Measurements from ENCODE around the gene BBS2. TPM values are rescaled to one million over a fixed set of nuclear protein-coding genes. Genes with fewer than 3 reads are reported as not detected.

The BBS2 gene
- total and polyA plus RNA-seq, 4 donors, result 7.1 to 13.8 (median 11.1) TPM

GRCh38 chr16:56512025-56512424, 7.8 kb downstream of the BBS2 start:
- Histone ChIP-seq H3K27me3 (ENCODE audit: control insufficient read depth in 4 of 4, insufficient read depth in 4 of 4, low read length in 3 of 4) (no peaks in the 10 kb centered on the region), H3K36me3 (ENCODE audit: control insufficient read depth in 4 of 4, insufficient read depth in 3 of 4, low read depth in 1 of 4, low read length in 3 of 4) (peaks cover 0 to 29% (median 20%) of the 10 kb centered on the region in 4 donors), H3K9me3 (ENCODE audit: control insufficient read depth in 4 of 4, low read length in 3 of 4) (no peaks in the 10 kb centered on the region), H3K4me3 (ENCODE audit: low read depth in 1 of 3, low read length in 3 of 3) (no peak overlapping the region), H3K9ac (ENCODE audit: low read depth in 1 of 2, low read length in 2 of 2) (no peak overlapping the region), H3K4me1 (ENCODE audit: control insufficient read depth in 4 of 4, insufficient read depth in 4 of 4, low read length in 3 of 4) (peaks cover 0 to 2% (median 0%) of the 10 kb centered on the region in 4 donors), H3K27ac (ENCODE audit: low read depth in 1 of 2, low read length in 2 of 2) (no peak overlapping the region)
- no peak for DNase-seq (ENCODE audit: low spot score)
- 99% methylated on average over 1 of the region's 1 CpG for WGBS
- TF ChIP-seq, protein P1, sequence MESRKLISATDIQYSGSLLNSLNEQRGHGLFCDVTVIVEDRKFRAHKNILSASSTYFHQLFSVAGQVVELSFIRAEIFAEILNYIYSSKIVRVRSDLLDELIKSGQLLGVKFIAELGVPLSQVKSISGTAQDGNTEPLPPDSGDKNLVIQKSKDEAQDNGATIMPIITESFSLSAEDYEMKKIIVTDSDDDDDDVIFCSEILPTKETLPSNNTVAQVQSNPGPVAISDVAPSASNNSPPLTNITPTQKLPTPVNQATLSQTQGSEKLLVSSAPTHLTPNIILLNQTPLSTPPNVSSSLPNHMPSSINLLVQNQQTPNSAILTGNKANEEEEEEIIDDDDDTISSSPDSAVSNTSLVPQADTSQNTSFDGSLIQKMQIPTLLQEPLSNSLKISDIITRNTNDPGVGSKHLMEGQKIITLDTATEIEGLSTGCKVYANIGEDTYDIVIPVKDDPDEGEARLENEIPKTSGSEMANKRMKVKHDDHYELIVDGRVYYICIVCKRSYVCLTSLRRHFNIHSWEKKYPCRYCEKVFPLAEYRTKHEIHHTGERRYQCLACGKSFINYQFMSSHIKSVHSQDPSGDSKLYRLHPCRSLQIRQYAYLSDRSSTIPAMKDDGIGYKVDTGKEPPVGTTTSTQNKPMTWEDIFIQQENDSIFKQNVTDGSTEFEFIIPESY (IDR thresholded peaks at IDR 0.05), result no peak
- no peak for TF ChIP-seq RAD21 (IDR thresholded peaks at IDR 0.05)
- TF ChIP-seq EGR1 (IDR thresholded peaks at IDR 0.05; ENCODE audit: low read depth in 2 of 2), result no peak
- TF ChIP-seq, protein P2, sequence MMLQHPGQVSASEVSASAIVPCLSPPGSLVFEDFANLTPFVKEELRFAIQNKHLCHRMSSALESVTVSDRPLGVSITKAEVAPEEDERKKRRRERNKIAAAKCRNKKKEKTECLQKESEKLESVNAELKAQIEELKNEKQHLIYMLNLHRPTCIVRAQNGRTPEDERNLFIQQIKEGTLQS (IDR thresholded peaks at IDR 0.05), result no peak
- TF ChIP-seq NR2F2 (IDR thresholded peaks at IDR 0.05), result no peak
- no peak for TF ChIP-seq GABPA (IDR thresholded peaks at IDR 0.05 in 1 of 2, conservative IDR thresholded peaks at IDR 0.05 in 1 of 2)
- TF ChIP-seq RXRA (IDR thresholded peaks at IDR 0.05), result no peak
- TF ChIP-seq, protein P3, sequence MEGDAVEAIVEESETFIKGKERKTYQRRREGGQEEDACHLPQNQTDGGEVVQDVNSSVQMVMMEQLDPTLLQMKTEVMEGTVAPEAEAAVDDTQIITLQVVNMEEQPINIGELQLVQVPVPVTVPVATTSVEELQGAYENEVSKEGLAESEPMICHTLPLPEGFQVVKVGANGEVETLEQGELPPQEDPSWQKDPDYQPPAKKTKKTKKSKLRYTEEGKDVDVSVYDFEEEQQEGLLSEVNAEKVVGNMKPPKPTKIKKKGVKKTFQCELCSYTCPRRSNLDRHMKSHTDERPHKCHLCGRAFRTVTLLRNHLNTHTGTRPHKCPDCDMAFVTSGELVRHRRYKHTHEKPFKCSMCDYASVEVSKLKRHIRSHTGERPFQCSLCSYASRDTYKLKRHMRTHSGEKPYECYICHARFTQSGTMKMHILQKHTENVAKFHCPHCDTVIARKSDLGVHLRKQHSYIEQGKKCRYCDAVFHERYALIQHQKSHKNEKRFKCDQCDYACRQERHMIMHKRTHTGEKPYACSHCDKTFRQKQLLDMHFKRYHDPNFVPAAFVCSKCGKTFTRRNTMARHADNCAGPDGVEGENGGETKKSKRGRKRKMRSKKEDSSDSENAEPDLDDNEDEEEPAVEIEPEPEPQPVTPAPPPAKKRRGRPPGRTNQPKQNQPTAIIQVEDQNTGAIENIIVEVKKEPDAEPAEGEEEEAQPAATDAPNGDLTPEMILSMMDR (IDR thresholded peaks at IDR 0.05; ENCODE audit: low read depth, low read length, missing input control), result no peak
- no peak for TF ChIP-seq YY1 (IDR thresholded peaks at IDR 0.05)

DNA sequence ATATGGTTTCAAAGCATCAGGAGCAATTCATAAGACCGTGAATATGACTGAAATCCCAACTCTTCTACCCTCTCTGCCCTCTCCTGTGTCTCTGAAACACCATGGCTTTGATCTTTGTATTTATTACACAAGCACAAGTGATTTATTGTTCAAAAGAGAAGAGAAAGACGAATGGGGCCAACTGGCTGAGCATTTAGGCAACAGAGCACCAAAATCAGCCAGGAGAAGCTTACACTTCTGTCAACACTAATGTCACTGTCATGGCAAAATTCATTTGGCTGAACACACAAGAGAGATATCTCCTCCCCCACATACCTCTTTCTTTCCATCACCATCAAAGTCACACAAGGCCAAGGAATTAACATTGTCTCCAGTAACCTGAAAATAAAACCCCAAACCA, 9.3 kb downstream of the BBS2 start:
- whole genome bisulfite sequencing, result 67% methylated on average over 2 of the region's 2 CpGs
- Histone ChIP-seq H3K9me3 (ENCODE audit: control insufficient read depth in 4 of 4, low read length in 3 of 4) (no peaks in the 10 kb centered on the region), H3K4me3 (ENCODE audit: low read depth in 1 of 3, low read length in 3 of 3) (no peak overlapping the region), H3K27ac (ENCODE audit: low read depth in 1 of 2, low read length in 2 of 2) (no peak overlapping the region), H3K9ac (ENCODE audit: low read depth in 1 of 2, low read length in 2 of 2) (no peak overlapping the region), H3K36me3 (ENCODE audit: control insufficient read depth in 4 of 4, insufficient read depth in 3 of 4, low read depth in 1 of 4, low read length in 3 of 4) (peaks cover 2 to 41% (median 26%) of the 10 kb centered on the region in 4 donors), H3K4me1 (ENCODE audit: control insufficient read depth in 4 of 4, insufficient read depth in 4 of 4, low read length in 3 of 4) (no peaks in the 10 kb centered on the region), H3K27me3 (ENCODE audit: control insufficient read depth in 4 of 4, insufficient read depth in 4 of 4, low read length in 3 of 4) (no peaks in the 10 kb centered on the region)
- DNase-seq (ENCODE audit: low spot score), result no peak
- TF ChIP-seq HNF4G (IDR thresholded peaks at IDR 0.05), result no peak
- no peak for TF ChIP-seq GABPA (IDR thresholded peaks at IDR 0.05 in 1 of 2, conservative IDR thresholded peaks at IDR 0.05 in 1 of 2)
- no peak for TF ChIP-seq NR2F2 (IDR thresholded peaks at IDR 0.05)
- TF ChIP-seq, protein P4, sequence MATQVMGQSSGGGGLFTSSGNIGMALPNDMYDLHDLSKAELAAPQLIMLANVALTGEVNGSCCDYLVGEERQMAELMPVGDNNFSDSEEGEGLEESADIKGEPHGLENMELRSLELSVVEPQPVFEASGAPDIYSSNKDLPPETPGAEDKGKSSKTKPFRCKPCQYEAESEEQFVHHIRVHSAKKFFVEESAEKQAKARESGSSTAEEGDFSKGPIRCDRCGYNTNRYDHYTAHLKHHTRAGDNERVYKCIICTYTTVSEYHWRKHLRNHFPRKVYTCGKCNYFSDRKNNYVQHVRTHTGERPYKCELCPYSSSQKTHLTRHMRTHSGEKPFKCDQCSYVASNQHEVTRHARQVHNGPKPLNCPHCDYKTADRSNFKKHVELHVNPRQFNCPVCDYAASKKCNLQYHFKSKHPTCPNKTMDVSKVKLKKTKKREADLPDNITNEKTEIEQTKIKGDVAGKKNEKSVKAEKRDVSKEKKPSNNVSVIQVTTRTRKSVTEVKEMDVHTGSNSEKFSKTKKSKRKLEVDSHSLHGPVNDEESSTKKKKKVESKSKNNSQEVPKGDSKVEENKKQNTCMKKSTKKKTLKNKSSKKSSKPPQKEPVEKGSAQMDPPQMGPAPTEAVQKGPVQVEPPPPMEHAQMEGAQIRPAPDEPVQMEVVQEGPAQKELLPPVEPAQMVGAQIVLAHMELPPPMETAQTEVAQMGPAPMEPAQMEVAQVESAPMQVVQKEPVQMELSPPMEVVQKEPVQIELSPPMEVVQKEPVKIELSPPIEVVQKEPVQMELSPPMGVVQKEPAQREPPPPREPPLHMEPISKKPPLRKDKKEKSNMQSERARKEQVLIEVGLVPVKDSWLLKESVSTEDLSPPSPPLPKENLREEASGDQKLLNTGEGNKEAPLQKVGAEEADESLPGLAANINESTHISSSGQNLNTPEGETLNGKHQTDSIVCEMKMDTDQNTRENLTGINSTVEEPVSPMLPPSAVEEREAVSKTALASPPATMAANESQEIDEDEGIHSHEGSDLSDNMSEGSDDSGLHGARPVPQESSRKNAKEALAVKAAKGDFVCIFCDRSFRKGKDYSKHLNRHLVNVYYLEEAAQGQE (IDR thresholded peaks at IDR 0.05), result no peak
- no peak for TF ChIP-seq MAX (IDR thresholded peaks at IDR 0.05)
- TF ChIP-seq YY1 (IDR thresholded peaks at IDR 0.05), result no peak
- TF ChIP-seq FOXA1 (IDR thresholded peaks at IDR 0.05), result no peak
- TF ChIP-seq, protein P1 (IDR thresholded peaks at IDR 0.05), result no peak
- no peak for TF ChIP-seq EGR1 (IDR thresholded peaks at IDR 0.05; ENCODE audit: low read depth in 2 of 2)
- no peak for TF ChIP-seq SP1 (IDR thresholded peaks at IDR 0.05)
- TF ChIP-seq, protein P3 (IDR thresholded peaks at IDR 0.05; ENCODE audit: low read depth, low read length, missing input control), result no peak
- TF ChIP-seq TAF1 (conservative IDR thresholded peaks at IDR 0.05), result no peak
- TF ChIP-seq FOXA2 (IDR thresholded peaks at IDR 0.05), result no peak
- TF ChIP-seq, protein P2 (IDR thresholded peaks at IDR 0.05), result no peak
- TF ChIP-seq RXRA (IDR thresholded peaks at IDR 0.05), result no peak
- TF ChIP-seq RAD21 (IDR thresholded peaks at IDR 0.05), result no peak
- TF ChIP-seq HNF4A (conservative IDR thresholded peaks at IDR 0.05), result no peak
- TF ChIP-seq JUND (IDR thresholded peaks at IDR 0.05), result no peak

Measured in liver (tissue), 9 donors.